Activated naive CD4-positive, alpha-beta T cell treated with anti-CD3 and anti-CD28 coated beads, Interleukin-2, amount 10 ng/mL, durations not matched to agents 7 days and 5 days (primary cell): ENCODE data around the gene LRRC37B.
"Not testable (repeated sequence)": the region's sequence is repeated elsewhere in the genome, so short reads cannot be mapped to it uniquely, and the experiment has no call there.

Experiments
- CTCF ChIA-PET: fragments of 350-600 bp; sonication (Branson Sonifier 250); formaldehyde crosslinking; loops from one replicate; lab custom pipeline; 2021; ENCODE audit warnings: antibody characterized with exemption; lab: Charles Lee
- DNase-seq: peaks from one replicate; pipeline ENCODE4 v3.0.0-alpha.2; 2020
- H3K27ac Mint-ChIP-seq: one replicate; pipeline ENCODE4 v1.8.0; 2021; ENCODE audit warnings: mild to moderate bottlenecking, moderate library complexity, mixed read lengths
- H3K27me3 Mint-ChIP-seq: one replicate; pipeline ENCODE4 v1.8.0; 2021; ENCODE audit warnings: mild to moderate bottlenecking, mixed read lengths
- H3K36me3 Mint-ChIP-seq: one replicate; pipeline ENCODE4 v1.8.0; 2021; ENCODE audit warnings: mixed read lengths
- H3K4me1 Mint-ChIP-seq: one replicate; pipeline ENCODE4 v1.8.0; 2021; ENCODE audit warnings: mixed read lengths
- H3K4me3 Mint-ChIP-seq: one replicate; pipeline ENCODE4 v1.8.0; 2021; ENCODE audit warnings: mild to moderate bottlenecking, moderate library complexity, mixed read lengths
- H3K9me3 Mint-ChIP-seq: one replicate; pipeline ENCODE4 v1.8.0; 2021; ENCODE audit warnings: mixed read lengths

LRRC37B gene

DNA sequence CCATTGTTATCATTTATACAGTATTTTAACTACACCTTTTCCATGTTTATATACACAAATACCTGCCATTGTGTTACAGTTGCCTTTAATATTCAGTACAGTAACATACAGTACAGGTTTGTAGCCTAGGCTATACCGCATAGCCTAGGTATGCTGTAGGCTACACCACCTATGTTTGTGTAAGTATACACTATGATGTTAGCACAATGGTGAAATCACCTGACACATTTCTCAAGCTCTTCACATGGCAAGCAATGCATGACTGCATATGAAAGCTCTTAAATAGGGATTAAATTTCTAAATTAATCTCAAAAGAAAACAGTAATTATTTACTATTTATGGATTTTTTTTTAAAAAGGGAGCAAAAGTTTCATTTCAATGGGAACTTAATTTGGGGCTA lies 12.0 kb downstream of the LRRC37B start:
- CTCF ChIA-PET: no interaction called here
- Mint-ChIP-seq H3K4me1 (peaks cover 26% of the 10 kb centered on the region), H3K4me3 (no peak overlapping the region), H3K9me3 (no peaks in the 10 kb centered on the region), H3K36me3 (peaks cover 44% of the 10 kb centered on the region), H3K27me3 (no peaks in the 10 kb centered on the region), H3K27ac (no peak overlapping the region)
- no peak for DNase-seq

GRCh38 chr17:32020943-32021614 lies 13.9 kb downstream of the LRRC37B start:
- DNase-seq: no peak
- H3K4me1 Mint-ChIP-seq: peaks cover 21% of the 10 kb centered on the region
- H3K9me3 Mint-ChIP-seq: no peaks in the 10 kb centered on the region
- CTCF ChIA-PET: no interaction called here
- H3K27me3 Mint-ChIP-seq: no peaks in the 10 kb centered on the region
- no peak overlapping the region for H3K4me3 Mint-ChIP-seq
- peaks cover 42% of the 10 kb centered on the region for H3K36me3 Mint-ChIP-seq
- no peak overlapping the region for H3K27ac Mint-ChIP-seq

DNA sequence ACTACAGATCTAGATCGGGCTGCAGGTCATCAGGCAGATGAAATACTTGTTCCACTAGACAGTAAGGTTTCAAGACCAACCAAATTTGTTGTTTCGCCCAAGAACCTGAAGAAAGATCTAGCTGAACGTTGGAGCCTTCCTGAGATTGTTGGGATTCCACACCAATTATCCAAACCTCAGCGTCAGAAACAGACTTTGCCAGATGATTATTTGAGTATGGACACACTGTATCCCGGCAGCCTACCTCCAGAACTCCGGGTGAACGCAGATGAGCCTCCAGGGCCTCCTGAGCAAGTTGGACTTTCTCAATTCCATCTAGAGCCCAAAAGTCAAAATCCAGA lies 14.4 kb downstream of the LRRC37B start:
- DNase-seq: no peak
- H3K27me3 Mint-ChIP-seq: no peaks in the 10 kb centered on the region
- no peak overlapping the region for H3K27ac Mint-ChIP-seq
- CTCF ChIA-PET: interaction anchor here (1.3 kb wide), 1 partner anchor 118 kb away, joined by 3 read pairs; no protein-coding TSS in a partner anchor
- H3K36me3 Mint-ChIP-seq: peaks cover 37% of the 10 kb centered on the region
- H3K9me3 Mint-ChIP-seq: no peaks in the 10 kb centered on the region
- no peak overlapping the region for H3K4me3 Mint-ChIP-seq
- H3K4me1 Mint-ChIP-seq: peaks cover 16% of the 10 kb centered on the region

DNA sequence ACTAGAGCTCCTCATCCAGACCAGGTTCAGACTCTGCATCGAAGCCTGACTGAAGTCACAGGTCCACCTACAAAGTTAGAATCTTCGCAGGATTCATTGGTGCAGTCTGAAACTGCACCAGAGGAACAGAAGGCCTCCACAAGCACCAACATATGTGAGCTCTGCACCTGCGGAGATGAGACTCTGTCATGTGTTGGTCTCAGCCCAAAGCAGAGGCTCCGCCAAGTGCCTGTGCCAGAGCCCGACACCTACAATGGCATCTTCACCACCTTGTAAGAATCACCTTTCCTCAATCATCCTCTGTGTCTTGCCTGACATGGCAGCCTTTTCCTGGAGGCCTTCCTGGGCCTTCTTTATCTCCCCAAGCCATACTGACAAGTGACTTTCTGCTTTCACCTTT lies 15.4 kb downstream of the LRRC37B start:
- not testable (repeated sequence) for H3K4me1 Mint-ChIP-seq, H3K9me3 Mint-ChIP-seq, H3K4me3 Mint-ChIP-seq, H3K27ac Mint-ChIP-seq, DNase-seq, H3K27me3 Mint-ChIP-seq
- CTCF ChIA-PET: interaction anchor here (1.3 kb wide), 1 partner anchor 117 kb away, joined by 3 read pairs; no protein-coding TSS in a partner anchor
- peaks cover 32% of the 10 kb centered on the region for H3K36me3 Mint-ChIP-seq

DNA sequence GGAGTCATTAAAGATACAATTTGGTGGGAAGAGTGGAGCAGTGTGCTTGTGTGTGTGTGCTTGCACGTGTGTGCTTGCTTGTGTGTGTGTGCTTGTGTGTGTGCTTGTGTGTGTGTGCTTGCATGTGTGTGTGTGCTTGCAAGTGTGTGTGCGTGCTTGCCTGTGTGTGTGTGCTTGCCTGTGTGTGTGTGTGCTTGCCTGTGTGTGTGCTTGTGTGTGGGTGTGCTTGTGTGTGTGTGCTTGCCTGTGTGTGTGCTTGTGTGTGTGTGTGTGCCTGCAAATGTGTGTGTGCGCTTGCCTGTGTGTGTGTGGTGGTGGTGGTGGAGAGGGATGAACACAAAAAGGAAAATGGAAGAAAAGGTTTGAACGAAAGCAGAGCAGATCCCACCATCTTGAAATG lies 20.1 kb downstream of the LRRC37B start:
- H3K36me3 Mint-ChIP-seq, H3K27ac Mint-ChIP-seq, CTCF ChIA-PET: not testable (repeated sequence)

GRCh38 chr17:32033223-32033622 lies 26.0 kb downstream of the LRRC37B start:
- CTCF ChIA-PET: no interaction called here
- Mint-ChIP-seq H3K9me3 (no peaks in the 10 kb centered on the region), H3K4me1 (peaks cover 2% of the 10 kb centered on the region), H3K27ac (no peak overlapping the region), H3K36me3 (peaks cover 25% of the 10 kb centered on the region), H3K27me3 (no peaks in the 10 kb centered on the region), H3K4me3 (no peak overlapping the region)
- DNase-seq: no peak

More for the DNA sequence above, 20.1 kb downstream of the LRRC37B start:
- H3K4me1 Mint-ChIP-seq, H3K4me3 Mint-ChIP-seq, H3K9me3 Mint-ChIP-seq, H3K27me3 Mint-ChIP-seq, DNase-seq: not testable (repeated sequence)

GRCh38 chr17:32033812-32034211 lies 26.6 kb downstream of the LRRC37B start:
- H3K4me3 Mint-ChIP-seq, H3K27me3 Mint-ChIP-seq, H3K4me1 Mint-ChIP-seq, DNase-seq, H3K27ac Mint-ChIP-seq, CTCF ChIA-PET, H3K9me3 Mint-ChIP-seq: not testable (repeated sequence)
- H3K36me3 Mint-ChIP-seq: peaks cover 28% of the 10 kb centered on the region

GRCh38 chr17:32040246-32040645 lies 33.1 kb downstream of the LRRC37B start:
- H3K4me1 Mint-ChIP-seq, CTCF ChIA-PET, H3K27me3 Mint-ChIP-seq, H3K4me3 Mint-ChIP-seq, DNase-seq, H3K27ac Mint-ChIP-seq, H3K9me3 Mint-ChIP-seq: not testable (repeated sequence)
- peaks cover 32% of the 10 kb centered on the region for H3K36me3 Mint-ChIP-seq

- H3K27ac Mint-ChIP-seq, DNase-seq, CTCF ChIA-PET, H3K4me1 Mint-ChIP-seq, H3K4me3 Mint-ChIP-seq, H3K9me3 Mint-ChIP-seq, H3K27me3 Mint-ChIP-seq: not testable (repeated sequence)
- peaks cover 28% of the 10 kb centered on the region for H3K36me3 Mint-ChIP-seq
Observed at GRCh38 chr17:32041306-32041875, 34.2 kb downstream of the LRRC37B start.

DNA sequence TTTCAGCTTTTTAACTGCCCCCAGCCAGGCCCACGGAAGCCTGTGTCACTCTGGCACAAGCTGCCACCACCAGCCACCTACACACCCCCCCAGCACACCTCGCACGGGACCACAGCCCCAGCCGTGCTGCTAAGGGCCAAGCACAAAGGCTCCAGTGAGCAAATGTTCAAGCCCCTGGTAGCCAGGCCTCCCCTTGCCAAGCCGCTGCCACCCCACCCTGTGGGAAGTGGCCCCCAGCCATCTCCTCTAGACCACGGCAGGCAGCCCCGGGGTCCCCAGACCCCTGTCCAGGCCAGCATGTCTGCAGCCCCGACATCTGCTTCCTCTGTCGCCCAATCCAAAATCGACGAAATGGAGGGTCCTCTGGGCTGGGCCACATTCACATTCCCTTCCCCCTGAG lies 35.1 kb downstream of the LRRC37B start:
- H3K4me1 Mint-ChIP-seq, H3K4me3 Mint-ChIP-seq, DNase-seq, CTCF ChIA-PET, H3K27ac Mint-ChIP-seq, H3K27me3 Mint-ChIP-seq, H3K9me3 Mint-ChIP-seq: not testable (repeated sequence)
- H3K36me3 Mint-ChIP-seq: peaks cover 23% of the 10 kb centered on the region

- H3K4me3 Mint-ChIP-seq, H3K36me3 Mint-ChIP-seq, CTCF ChIA-PET, H3K27me3 Mint-ChIP-seq, DNase-seq, H3K4me1 Mint-ChIP-seq, H3K9me3 Mint-ChIP-seq, H3K27ac Mint-ChIP-seq: not testable (repeated sequence)
Observed at GRCh38 chr17:32045611-32046010, 38.4 kb downstream of the LRRC37B start.

GRCh38 chr17:32047663-32048062 lies 40.5 kb downstream of the LRRC37B start:
- H3K4me1 Mint-ChIP-seq, CTCF ChIA-PET, H3K9me3 Mint-ChIP-seq, H3K4me3 Mint-ChIP-seq, H3K27me3 Mint-ChIP-seq, H3K27ac Mint-ChIP-seq, DNase-seq, H3K36me3 Mint-ChIP-seq: not testable (repeated sequence)

- CTCF ChIA-PET, H3K4me3 Mint-ChIP-seq, H3K27me3 Mint-ChIP-seq, H3K9me3 Mint-ChIP-seq, H3K36me3 Mint-ChIP-seq, H3K27ac Mint-ChIP-seq, DNase-seq, H3K4me1 Mint-ChIP-seq: not testable (repeated sequence)
Observed at GRCh38 chr17:32054985-32055384, 47.8 kb downstream of the LRRC37B start.

GRCh38 chr17:32055425-32055824 lies 48.2 kb downstream of the LRRC37B start:
- H3K4me1 Mint-ChIP-seq, H3K27ac Mint-ChIP-seq, DNase-seq, H3K9me3 Mint-ChIP-seq, H3K27me3 Mint-ChIP-seq, H3K36me3 Mint-ChIP-seq, CTCF ChIA-PET, H3K4me3 Mint-ChIP-seq: not testable (repeated sequence)

- H3K36me3 Mint-ChIP-seq, H3K4me3 Mint-ChIP-seq, H3K27ac Mint-ChIP-seq, CTCF ChIA-PET, H3K4me1 Mint-ChIP-seq, H3K9me3 Mint-ChIP-seq, DNase-seq, H3K27me3 Mint-ChIP-seq: not testable (repeated sequence)
Observed at GRCh38 chr17:32056500-32056899, 49.3 kb downstream of the LRRC37B start.
